ENCODE results near the gene ZNF516. TPM values are rescaled to one million over a fixed set of nuclear protein-coding genes. Genes with fewer than 3 reads are reported as not detected.

The ZNF516 gene
- total RNA-seq, 1 donor from 2014 or later, result 108 TPM

- Mint-ChIP-seq H3K4me3 (ENCODE audit: low read depth) (no peak overlapping the region), H3K27ac (no peak overlapping the region), H3K27me3 (no peaks in the 10 kb centered on the region), H3K9me3 (ENCODE audit: low read depth) (no peaks in the 10 kb centered on the region), H3K36me3 (ENCODE audit: insufficient read depth) (no peaks in the 10 kb centered on the region), H3K4me1 (ENCODE audit: low read depth) (peaks cover 19% of the 10 kb centered on the region)
- DNase-seq (ENCODE audit: low spot score, unreplicated experiment), result no peak
- no peak for TF ChIP-seq CTCF (IDR thresholded peaks at IDR 0.05; ENCODE audit: unreplicated experiment)
These were observed 4.7 kb upstream of the ZNF516 start for GRCh38 chr18:76499637-76500340.

GRCh38 chr18:76499021-76499420 is 4.0 kb upstream of the ZNF516 start:
- no peak overlapping the region for H3K27ac Mint-ChIP-seq
- no peak for TF ChIP-seq CTCF (IDR thresholded peaks at IDR 0.05; ENCODE audit: unreplicated experiment)
- H3K27me3 Mint-ChIP-seq, result no peaks in the 10 kb centered on the region
- no peaks in the 10 kb centered on the region for H3K36me3 Mint-ChIP-seq (ENCODE audit: insufficient read depth)
- H3K4me1 Mint-ChIP-seq (ENCODE audit: low read depth), result peaks cover 17% of the 10 kb centered on the region
- H3K9me3 Mint-ChIP-seq (ENCODE audit: low read depth), result no peaks in the 10 kb centered on the region
- DNase-seq (ENCODE audit: low spot score, unreplicated experiment), result no peak
- H3K4me3 Mint-ChIP-seq (ENCODE audit: low read depth), result no peak overlapping the region

GRCh38 chr18:76498064-76498463 is 3.0 kb upstream of the ZNF516 start:
- no peaks in the 10 kb centered on the region for H3K9me3 Mint-ChIP-seq (ENCODE audit: low read depth)
- no peak for DNase-seq (ENCODE audit: low spot score, unreplicated experiment)
- no peaks in the 10 kb centered on the region for H3K36me3 Mint-ChIP-seq (ENCODE audit: insufficient read depth)
- no peak for TF ChIP-seq CTCF (IDR thresholded peaks at IDR 0.05; ENCODE audit: unreplicated experiment)
- H3K27me3 Mint-ChIP-seq, result no peaks in the 10 kb centered on the region
- no peak overlapping the region for H3K27ac Mint-ChIP-seq
- H3K4me3 Mint-ChIP-seq (ENCODE audit: low read depth), result no peak overlapping the region
- peaks cover 10% of the 10 kb centered on the region for H3K4me1 Mint-ChIP-seq (ENCODE audit: low read depth)

GRCh38 chr18:76497021-76497420 is 2.0 kb upstream of the ZNF516 start:
- no peak for DNase-seq (ENCODE audit: low spot score, unreplicated experiment)
- peak overlapping the region; percentile 53 for H3K27ac Mint-ChIP-seq
- no peaks in the 10 kb centered on the region for H3K36me3 Mint-ChIP-seq (ENCODE audit: insufficient read depth)
- peaks cover 14% of the 10 kb centered on the region for H3K4me1 Mint-ChIP-seq (ENCODE audit: low read depth)
- H3K9me3 Mint-ChIP-seq (ENCODE audit: low read depth), result no peaks in the 10 kb centered on the region
- no peaks in the 10 kb centered on the region for H3K27me3 Mint-ChIP-seq
- peak overlapping the region; percentile 38 for H3K4me3 Mint-ChIP-seq (ENCODE audit: low read depth)
- no peak for TF ChIP-seq CTCF (IDR thresholded peaks at IDR 0.05; ENCODE audit: unreplicated experiment)

GRCh38 chr18:76496194-76496890 is 1.3 kb upstream of the ZNF516 start:
- Mint-ChIP-seq H3K4me3 (ENCODE audit: low read depth) (peak overlapping the region; percentile 95), H3K27ac (peak overlapping the region; percentile 99), H3K9me3 (ENCODE audit: low read depth) (no peaks in the 10 kb centered on the region), H3K4me1 (ENCODE audit: low read depth) (peaks cover 14% of the 10 kb centered on the region), H3K36me3 (ENCODE audit: insufficient read depth) (no peaks in the 10 kb centered on the region), H3K27me3 (no peaks in the 10 kb centered on the region)
- peak; percentile 51 for DNase-seq (ENCODE audit: low spot score, unreplicated experiment)
- TF ChIP-seq CTCF (IDR thresholded peaks at IDR 0.05; ENCODE audit: unreplicated experiment), result no peak
